Stimulated activated CD4-positive, alpha-beta T cell treated with anti-CD3 and anti-CD28 coated beads, Interleukin-12 subunit alpha, Interleukin-12 subunit beta, amount 100 ng/mL, for 48 hours (primary cell): ENCODE results near the gene C3orf80.
"Not testable (repeated sequence)": the region's sequence is repeated elsewhere in the genome, so short reads cannot be mapped to it uniquely, and the experiment has no call there.

ENCODE experiments used
- DNase-seq, 3 donors: peaks; one replicate each; pipeline ENCODE4 v3.0.0-alpha.2; 2020; ENCODE audit warnings: low read depth in 2 of 3, low spot score in 1 of 3

The C3orf80 gene

DNA sequence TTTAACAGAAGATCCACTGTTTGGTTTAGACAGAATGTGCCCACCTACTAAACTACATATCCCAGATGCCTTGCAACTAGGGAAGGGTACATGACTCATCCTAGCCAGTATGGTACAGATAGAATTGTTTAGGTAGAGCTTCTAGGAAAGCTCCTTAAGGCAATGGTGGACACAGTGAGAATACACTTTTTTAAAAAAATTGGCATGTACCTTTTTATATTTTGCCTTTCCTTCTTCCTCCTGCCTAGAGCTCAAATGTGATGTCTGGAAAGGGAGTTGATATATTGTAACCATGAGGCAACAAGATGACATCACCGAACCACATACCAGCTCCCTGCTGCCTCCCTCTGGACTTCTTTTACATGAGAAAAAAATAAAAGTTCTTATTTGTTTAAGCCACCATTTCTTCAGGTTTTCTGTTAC lies 14.4 kb upstream of the C3orf80 start:
- no peak for DNase-seq

DNA sequence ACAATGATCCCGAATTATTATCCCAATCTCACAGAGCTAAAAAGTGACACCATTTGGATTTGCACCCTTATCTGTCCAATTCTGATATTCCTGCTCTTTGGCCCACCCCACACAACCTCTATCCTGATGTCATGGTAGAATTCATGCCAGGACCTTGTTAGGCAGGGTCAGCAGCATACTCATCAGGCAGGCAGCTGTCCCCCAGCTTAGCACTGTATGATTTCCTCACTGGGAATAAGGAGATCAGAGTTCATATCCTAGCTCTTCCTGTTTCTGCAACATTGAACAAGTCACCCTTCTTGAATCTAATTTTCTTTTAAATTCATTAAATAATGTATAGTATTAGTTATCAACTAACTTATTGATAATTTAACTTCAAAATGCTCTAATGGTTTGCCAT lies 12.0 kb upstream of the C3orf80 start:
- no peak for DNase-seq

- DNase-seq, result no peak
Measured at GRCh38 chr3:160217675-160218074, 7.5 kb upstream of the C3orf80 start.

DNA sequence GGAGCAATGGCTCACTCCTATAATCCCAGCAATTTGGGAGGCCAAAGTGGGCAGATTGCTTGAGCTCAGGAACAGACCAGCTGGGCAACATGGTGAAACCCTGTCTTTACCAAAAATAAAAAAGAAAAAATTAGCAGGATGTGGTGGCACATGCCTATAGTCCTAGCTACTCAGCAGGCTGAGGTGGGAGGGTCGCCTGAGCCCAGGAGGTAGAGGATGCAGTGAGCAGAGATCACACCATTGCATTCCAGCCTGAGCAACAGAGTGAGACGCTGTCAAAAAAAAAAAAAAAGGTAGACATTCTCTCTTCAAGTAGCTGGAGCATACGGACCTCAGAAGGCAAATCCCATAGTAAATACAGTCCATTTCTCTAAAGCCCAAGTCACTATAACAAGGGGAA lies 7.1 kb upstream of the C3orf80 start:
- no peak for DNase-seq

DNA sequence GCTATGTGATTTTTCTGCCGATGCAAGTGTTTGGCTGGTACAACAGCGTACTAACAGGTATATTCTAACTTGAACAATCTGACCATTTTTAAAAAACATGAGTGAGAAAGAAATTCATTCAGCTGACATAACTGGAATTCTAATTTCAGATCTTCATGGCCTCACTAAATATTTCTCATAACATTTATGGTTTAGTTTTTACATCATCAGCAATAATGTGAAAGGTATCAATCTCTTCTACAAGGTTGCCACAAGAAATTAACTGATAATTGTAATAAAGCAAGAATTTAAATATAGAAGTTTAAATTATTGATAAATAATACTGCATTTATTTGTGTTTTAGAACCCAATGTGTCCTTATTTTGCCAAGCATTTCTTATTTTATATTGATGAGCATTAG lies 5.2 kb upstream of the C3orf80 start:
- DNase-seq, result no peak

- DNase-seq, result no peak
Measured at GRCh38 chr3:160221019-160221418, 4.2 kb upstream of the C3orf80 start.

DNA sequence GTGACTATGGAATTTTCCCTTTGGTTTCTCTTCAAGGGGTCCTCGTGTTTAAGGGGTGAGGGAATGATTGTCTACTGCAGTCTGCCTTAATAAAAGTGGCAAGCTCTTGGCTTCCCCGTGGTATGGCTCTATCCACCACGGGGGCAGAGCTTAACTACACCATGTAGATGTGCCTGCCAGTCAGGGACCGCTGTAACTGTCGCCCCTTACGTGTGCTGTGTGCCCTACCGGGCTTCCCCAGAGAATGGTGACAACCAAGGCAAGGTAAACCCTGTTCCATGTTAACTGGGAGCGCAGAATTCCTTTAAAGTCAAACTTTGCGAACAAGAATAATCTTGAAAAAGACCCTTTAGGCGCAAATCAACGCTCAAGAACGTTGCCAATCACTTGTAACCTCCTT lies 966 bp upstream of the C3orf80 start:
- no peak for DNase-seq

DNA sequence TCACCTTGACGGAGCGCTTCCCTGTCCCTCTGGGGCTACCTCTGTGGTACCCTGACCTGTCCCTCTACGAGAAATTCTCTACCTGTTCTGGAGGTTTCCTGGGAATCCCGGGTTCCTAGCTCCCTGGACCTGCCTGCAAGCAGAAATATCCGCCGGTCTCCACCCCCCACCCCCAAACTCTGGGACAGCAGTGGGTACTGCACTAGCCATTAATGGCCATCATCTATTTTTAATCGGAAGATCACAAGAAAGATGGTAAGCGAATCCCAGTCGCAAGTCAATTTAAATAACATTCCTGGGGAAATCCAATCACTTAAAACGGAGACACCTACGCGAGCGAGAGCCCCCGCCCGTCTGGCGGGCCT lies 429 bp upstream of the C3orf80 start:
- no peak for DNase-seq

- DNase-seq, result no peak
Measured at GRCh38 chr3:160226026-160226907, 1.0 kb downstream of the C3orf80 start.

DNA sequence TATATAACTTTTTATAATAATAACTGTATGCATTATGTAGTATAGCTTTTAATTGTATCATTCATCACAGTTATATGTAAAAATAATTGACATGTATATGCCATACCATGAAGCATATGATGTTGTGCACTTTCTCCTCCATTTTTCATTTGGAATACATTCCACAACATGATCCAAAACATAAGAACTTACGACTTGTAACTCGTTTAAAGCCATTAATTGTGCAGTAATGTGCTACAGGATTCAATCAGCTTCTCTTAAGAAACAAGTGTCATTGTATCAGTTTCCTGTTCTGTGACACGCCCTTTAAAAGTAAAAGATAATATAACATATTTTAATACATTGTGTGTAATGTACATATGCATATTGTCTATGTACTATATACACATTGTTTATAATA lies 2.2 kb downstream of the C3orf80 start:
- no peak for DNase-seq

DNA sequence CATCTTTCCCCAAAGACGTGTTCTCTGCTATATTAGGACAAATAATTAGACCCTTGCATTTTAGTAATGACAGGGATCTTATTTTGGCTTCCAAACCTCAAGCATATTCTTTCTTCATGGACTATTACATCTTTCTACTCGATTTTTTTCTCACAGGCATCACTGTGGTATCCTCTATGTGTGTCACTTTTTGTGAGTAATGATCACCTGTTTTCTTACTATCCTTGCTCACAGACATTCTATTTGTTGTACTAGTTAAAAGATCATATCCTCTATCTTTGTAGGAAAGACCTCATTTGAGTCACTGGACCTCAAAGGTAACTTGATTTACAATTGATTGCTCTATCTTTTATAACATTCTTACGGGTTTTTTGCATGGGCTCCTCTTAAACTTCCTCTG lies 6.8 kb downstream of the C3orf80 start:
- no peak for DNase-seq

GRCh38 chr3:160240719-160241118 lies 15.5 kb downstream of the C3orf80 start:
- DNase-seq, result not testable (repeated sequence)

DNA sequence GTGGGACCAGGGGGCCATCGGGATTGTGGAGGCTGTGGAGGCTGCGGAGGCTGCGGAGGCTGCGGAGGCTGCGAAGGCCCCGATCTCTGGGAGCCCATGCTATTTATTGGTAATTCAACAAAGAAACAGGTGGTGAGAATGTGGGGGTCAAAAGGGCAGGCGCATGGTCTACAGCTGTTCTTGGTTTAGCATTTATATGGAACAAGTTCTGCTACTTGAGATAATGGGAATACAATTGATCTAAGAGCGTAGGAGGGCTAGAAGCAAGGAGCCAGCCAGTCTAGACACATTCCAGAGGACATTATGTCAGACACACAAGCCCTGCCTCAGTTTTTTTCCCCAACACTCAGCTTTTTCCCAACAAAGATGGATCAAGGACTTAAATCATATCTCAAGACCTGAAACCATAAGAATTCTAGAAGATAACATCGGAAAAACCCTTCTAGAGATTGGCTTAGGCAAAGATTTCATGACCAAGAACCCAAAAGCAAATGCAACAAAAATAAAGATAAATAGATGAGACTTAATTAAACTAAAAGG lies 20.1 kb downstream of the C3orf80 start:
- no peak for DNase-seq

- DNase-seq, result no peak
Measured at GRCh38 chr3:160247766-160248165, 22.5 kb downstream of the C3orf80 start.

- no peak for DNase-seq
Measured at GRCh38 chr3:160253298-160253697, 28.1 kb downstream of the C3orf80 start.

DNA sequence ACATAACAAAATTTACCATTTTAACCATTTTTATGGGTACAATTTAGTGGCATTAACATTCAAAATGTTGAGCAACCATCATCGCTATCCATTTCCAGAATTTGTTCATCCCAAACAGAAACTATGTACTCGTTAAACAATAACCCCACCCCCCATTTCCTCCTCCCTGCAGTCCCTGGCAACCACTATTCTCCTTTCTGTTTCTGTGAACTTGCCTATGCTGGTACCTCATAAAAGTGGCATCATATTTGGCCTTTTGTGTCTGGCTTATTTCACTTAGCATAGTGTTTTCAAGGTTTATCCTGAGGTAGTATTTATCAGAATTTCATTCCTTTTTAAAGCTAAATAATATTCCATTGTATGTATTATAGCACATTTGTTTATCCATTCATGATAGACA lies 32.4 kb downstream of the C3orf80 start:
- DNase-seq, result no peak

GRCh38 chr3:160259589-160259988 lies 34.4 kb downstream of the C3orf80 start:
- no peak for DNase-seq

GRCh38 chr3:160260587-160261270 lies 35.5 kb downstream of the C3orf80 start:
- DNase-seq, result no peak

DNA sequence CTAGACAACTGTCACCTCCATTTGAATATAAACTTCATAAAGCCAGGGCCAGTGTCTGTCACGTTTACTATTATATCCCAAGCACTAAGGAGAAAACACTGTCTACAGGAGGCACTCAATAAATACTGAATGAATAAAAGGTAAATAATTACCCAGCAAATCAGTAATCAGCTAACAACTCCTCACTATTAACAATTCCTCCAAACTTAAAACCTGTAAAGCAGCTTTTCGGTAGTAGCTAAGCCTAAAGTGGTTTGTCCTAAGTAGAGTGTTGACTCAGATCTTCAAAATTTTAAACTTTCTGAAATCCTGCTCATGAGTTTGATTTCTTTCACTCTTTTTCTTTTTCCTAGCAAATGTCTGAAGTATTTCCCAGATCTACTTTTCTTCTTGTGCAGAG lies 39.9 kb downstream of the C3orf80 start:
- no peak for DNase-seq
